ENCODE results near the gene ZNF789.
"Not testable (repeated sequence)": the region's sequence is repeated elsewhere in the genome, so short reads cannot be mapped to it uniquely, and the experiment has no call there.

ZNF789 gene

DNA sequence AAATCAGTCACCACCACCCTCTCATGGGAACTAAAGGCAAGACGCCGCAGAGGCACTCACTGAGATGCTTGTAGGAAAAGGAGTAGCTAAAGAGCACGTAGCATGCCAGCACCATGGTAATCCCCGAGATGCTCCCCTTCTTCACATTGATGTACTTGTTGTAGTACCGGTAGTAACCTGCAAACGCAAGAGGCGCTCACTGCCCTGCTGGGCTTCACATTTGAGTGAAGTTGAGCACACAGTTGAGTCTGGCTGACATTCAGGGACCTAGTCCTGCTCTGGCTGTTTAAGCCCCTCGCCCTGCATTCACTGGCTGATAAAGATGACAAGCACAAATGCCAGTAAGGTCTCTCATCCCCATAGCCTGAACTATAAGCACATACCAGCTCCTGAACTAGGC, 13.6 kb upstream of the ZNF789 start:
- DNase-seq, result no peak

DNA sequence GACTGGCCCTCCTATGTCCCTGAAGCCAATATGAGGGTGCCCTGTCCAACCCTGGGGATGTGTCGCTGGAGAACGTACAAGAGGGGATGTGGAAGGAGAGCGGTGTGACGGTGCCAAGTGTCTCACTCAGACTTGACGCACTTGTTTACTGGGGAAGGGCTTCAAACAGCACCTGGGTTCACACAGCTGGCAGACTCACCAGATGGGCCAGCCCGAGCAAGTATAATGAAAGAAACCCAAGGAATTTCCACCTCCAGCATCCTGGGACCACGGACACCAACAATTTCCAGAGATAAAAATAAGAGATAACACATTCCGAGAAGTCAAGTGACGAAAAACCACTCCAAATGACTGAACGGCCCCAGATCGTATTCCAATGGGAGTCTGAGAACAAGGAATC, 12.0 kb upstream of the ZNF789 start:
- no peak for DNase-seq

DNA sequence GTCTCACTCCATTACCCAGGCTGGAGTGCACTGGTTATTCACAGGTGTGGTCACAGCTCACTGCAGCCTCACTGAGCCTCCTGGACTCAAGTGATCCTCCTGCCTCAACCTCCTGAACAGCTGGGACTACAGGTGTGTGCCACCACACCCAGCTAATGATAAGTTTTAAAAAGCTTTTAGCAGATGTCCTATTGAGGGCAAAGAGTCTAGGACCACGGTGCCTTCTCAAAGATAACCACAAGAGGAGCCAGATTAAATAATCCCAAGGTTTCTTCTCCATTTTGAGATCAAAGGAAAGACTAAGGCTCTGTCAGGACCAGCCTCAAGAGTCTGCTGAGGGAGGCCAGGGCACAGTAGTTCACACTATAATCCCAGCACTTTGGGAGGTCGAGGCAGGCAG, 11.5 kb upstream of the ZNF789 start:
- no peak for DNase-seq

DNA sequence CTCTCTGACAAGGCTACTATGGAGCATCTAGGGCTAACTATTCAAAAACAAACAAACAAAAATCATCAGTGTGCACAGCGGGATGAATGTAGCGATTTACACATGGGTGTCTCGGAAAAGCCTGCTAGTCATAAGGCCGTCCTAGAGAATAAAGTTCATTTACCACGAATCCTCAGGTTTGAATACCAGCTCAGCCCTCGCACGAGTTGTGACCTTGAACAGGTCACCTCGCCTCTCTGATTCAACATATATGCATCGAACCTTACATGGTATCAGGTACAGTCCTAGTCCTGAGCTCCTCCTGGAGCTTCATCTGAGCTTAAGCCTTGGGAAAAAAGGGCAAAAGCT, 7.3 kb upstream of the ZNF789 start:
- no peak for DNase-seq

DNA sequence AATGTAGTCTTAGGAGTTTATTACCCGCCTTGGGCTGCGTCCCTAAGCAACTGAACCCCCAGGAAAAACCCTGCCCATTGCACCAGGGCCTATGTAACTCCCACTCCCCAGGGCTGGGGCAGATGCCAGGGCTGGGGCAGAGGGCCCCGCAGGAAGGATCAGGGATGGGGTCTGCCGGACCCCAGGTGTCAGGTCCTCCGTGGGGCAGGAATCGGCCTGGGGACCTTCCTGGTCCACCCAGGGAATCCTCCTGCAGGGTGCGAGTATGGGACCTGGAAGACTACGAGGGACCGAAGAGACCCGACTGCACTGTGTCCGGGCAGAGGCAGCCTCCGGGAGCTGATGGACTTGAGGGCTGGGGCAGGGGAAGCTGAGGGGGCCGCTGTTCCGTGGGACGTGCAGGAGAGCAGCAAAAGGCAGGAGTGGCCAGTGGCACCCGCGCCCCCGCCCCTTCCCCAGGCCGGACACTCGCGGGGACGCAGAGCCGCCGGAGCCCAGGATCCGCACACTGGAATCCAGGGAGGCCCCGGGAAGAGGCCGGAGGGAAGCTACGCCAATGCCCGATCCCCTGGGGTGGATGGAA, 4.3 kb upstream of the ZNF789 start:
- DNase-seq, result no peak

DNA sequence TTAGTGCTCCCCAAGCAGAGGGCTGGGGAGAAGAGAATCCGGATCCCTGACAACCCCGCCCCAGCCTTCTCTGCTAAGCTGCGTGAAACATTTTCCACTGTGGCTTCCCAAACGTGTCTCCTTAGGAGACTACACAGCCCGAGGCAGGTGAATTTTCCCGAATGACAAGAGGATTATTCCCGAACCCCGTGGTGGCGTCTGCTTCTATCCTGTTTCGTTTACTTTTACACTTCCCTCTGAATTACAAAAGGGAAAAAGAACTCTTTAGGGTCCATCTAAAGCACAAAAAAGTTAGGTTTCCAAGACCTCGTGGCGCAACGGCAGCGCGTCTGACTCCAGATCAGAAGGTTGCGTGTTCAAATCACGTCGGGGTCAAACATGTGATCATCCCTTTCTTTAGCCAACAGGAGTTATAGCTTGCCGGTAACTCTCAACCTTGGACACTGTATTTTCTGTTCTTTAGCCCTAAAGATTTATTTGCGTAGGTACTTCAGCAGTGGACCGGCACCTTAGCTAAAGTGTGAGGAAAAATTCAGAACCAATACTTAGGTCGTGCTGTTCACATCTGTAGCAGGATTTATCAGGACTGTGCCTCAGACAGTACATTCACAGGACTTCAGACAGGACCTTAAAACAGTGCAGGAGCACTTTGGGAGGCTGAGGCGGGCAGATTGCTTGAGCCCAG, 3.2 kb upstream of the ZNF789 start:
- no peak for DNase-seq

DNA sequence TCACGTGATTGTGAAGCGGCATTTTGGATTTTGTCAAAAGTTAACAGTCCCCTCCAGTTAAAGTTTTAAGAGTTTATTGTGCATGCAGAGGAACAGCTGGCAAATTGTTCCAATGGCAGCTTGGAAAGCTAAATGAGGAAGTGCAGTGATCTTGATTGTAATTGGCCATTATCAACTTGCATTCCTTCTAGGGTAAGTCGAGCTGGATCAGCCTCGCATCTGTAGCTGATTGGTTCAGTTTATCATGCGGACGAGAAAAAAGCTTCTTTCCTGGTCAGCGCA, 566 bp downstream of the ZNF789 start:
- DNase-seq, result no peak

DNA sequence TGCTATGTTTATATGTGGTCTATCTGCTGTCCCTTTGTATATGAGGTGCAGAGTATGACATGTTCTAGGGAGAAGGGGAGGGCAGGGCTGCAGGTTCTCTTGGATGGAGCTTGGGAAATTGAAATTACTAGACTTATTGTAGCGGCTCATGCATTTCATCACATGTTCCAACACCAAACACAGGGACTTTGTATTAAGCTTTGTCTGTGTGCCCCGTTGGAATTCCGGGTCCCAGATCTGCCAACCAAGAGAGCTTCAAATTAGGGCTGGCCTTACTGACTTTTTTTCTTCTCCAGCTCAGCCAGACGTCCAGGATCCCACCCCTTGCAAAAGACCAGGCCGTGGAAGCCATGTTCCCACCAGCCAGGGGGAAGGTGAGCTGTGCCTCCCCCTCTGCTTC, 3.4 kb downstream of the ZNF789 start:
- no peak for DNase-seq

DNA sequence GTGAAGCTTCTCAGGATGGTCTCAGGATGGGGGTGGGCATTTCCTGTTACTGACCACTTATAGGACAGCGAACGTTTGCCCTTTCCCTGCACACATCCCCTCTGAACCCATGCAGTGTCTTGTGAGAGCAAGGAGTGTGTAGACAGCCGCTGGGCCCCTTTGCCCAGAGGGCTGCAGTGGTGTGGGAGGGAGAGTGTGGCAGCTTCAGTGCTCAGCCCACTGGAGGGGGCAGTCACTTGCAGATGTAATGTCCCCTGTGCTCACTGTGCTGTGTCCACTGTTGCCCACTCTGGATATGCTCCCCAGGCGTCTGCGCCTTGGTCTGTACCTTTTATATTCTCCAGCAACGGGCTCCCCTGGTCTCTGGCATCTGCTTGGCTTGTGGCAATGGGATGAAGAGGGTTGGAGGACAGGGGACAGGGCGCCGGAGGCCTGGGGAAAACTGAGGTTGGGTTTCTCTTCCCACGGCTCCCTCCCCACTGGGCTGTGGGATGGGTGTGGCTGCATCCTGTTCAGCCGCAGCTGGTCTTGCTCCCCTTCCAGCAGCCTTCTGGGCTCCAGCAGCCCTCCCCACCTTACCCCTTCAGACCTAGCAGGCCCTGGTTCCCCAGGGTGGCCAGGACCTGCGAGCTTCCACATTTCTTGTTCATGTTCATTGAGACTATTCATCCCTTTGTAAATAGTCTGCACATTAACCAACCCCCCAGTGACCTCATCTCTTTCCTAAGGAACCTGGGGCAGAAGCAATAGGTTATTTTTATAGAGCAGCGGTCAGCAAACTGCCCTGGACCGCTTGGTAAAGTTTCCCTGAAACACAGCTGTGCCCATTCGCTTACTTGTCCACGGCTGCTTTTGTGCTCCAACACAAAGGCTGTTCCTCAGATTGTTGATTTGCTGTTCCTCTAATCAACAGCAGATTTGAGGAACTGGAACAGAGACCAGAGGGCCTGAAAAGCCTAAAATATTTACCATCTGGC, 6.1 kb downstream of the ZNF789 start:
- DNase-seq, result no peak

DNA sequence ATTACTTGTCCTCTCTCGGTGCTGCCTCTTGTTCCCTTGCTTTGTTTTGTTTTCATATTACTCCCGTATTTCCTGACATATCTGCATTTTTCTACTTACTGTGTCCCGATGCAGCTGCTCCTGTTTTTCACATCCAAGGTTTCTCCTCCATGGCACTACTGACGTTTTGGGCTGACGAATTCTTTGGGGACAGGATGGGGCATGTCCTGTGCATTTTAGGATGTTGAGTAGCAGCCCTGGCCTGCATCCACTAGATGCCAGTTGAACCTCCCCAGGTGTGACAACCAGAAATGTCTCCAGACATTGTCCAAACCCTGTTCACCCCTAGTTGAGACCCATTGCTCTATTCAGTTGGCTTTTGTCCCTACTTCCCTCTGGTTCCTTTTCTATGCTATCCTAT, 12.4 kb downstream of the ZNF789 start:
- no peak for DNase-seq

DNA sequence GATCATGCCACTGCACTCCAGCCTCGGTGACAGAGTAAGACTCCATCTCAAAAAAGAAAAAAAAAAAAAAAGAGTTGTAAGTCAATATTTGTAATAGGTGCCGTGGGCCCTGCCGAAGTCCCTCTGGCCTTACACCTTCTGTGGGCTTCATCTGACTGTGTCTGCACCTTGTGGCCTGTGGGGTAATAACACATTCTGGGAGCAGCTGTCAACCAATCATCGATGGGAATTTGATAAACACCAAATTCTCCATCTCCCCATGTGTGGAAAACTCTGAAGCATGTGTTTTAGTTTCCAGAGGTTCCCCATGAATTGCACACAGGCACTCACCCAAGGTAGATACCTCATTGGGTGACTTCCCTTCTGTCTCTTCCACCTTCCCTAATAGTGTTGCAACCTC, 16.5 kb downstream of the ZNF789 start:
- no peak for DNase-seq

DNA sequence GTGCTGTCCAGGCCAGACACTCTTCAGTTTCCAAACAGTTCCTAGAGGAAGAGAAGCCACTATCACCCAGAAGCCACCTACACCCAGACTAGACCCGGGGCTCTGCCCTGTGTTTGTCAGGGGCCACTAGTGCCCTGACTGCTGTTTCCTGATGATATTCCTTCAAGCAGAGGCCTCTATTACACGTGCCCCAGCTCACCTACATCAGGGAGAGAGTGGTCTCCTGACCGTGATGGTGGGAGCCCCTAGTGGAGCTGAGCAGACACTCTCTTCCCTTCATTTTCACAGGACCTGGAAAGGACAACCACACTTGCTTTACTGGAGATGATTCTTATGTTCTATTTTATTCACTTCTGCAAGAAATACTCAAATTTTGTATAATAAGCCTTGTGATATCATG, 18.2 kb downstream of the ZNF789 start:
- DNase-seq, result no peak

DNA sequence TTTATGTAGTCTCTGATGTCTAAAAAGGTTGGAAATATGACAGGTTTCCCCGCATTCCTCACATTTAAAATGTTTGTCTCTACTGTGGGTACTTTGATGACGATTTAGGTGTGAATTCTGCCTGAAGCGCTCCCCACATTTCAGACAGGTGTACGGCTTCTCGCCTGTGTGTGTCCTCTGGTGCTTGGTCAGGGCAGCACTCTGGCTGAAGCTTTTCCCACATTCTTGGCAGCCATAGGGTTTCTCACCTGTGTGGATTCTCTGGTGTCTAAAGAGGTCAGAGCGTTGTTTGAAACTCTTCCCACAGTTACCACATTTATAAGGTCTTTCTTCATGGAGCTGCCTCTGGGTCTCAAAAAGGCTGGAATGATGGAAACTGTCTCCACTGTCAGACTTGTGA, 21.1 kb downstream of the ZNF789 start:
- DNase-seq, result no peak

DNA sequence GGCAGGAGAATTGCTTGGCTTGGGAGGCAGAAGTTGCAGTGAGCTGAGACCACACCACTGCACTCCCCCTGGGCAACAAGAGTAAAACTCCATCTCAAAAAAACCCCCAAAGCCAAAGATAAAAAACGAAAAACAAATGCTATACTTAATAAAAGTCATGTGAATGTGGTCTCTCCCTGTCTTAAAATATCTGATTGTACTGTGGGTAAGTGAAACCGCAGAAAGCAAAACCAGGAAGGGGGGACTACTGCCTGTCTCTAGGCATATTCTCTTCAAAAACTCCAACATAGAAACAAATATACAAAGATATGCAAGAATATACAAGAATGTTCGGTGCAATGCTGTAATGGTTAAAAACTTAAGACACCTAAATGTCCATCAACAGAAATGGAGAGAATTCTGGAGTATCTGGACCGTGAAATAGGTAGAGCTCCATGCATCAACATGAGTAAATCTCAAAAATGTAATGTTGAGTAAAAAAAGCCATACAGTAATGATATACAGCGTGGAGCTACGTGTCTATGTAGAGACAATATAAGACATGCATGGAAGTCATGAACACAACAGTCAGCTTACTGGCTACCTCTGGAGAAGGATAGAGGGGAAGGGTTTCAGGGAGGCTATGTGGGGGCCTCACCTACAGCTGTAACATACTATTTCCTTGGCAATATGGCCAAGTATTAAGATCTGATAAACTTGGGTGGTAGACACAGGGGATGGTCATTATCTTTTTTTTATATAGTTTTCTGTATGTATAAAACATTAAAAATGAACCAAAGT, 25.3 kb downstream of the ZNF789 start:
- DNase-seq, result no peak

DNA sequence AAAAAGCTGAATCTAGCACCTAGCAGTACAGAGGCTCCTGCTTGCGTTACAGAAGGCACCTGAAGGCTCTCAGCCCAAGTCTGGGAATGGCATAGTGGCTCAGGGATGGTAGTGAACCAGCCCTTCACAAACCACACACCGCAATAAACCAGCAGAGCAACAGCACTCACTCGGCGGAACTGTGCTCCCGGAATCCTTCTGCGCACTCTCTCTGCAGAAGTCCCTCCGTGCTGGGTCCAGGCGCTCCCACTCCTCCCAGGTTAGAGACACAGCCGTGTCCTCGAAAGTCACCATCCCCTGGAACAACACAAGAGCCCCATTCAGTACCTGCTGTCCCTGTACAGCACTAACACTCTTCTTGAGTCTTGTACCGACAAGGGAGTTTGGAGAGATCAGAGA, 25.9 kb downstream of the ZNF789 start:
- DNase-seq, result no peak

DNA sequence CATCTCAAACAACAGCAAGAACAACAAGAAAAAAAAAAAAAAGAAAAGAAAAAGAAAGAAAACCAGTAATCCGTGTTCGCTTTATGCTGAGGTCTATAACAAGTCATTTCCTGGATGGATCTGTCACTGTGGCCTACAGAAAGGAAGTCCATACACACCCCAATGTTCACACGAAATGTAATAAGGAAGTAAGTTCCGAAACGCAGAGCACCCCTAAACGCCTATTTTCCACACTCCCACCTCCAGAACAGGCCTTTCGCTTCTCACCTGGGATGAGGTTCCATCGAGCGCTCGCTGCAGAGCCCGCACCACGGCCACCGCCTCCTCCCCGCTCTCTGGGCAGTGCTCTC, 26.7 kb downstream of the ZNF789 start:
- DNase-seq, result no peak

DNA sequence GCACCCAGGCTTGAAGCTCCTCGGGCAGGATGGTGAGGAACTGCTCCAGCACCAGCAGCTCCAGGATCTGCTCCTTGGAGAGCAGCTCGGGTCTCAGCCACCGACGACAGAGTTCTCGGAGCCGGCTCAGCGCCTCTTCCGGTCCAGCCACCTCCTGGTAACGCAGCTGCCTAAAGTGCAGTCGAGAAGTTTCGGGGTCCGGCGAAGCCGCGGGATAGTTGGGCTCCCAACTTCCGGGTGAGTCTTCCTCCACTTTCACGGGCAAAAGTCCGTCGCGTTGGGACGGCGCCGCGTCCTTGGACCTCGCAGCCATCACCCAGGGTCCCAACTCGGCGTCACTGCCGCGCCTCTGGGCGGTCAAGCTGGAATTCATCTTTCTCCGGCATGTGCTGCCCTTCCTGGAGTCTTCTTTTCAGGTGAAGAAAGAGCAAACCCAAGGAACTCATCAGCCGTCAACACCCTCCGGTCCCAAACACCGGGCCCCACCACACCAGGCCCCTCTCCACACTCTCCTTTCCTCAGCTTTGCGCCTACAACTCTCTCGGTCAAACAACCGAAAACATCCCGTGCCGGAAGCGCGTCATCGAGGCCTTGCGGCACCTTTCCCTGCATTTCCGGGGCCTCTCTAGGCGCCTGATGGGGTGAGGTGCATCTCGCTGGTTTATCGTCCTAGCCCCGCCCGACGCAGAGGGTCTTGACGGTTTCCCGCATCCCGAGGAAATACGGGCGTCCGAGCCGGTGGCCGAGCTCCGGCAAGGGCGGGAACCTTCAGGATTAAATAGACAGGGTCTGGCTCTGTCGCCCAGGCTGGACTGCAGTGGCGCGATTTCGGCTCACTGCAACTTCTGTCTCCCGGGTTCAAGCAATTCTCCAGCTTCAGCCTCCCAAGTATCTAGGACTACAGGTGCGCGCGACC, 27.3 kb downstream of the ZNF789 start, which contains the start of gene ZNF394:
Gene ZNF394, minus strand, starts transcription at position 561 of the 916 bp plus-strand sequence. Its CDS starts 188 bp downstream, at position 373.
- DNase-seq, result peak; percentile 35

DNA sequence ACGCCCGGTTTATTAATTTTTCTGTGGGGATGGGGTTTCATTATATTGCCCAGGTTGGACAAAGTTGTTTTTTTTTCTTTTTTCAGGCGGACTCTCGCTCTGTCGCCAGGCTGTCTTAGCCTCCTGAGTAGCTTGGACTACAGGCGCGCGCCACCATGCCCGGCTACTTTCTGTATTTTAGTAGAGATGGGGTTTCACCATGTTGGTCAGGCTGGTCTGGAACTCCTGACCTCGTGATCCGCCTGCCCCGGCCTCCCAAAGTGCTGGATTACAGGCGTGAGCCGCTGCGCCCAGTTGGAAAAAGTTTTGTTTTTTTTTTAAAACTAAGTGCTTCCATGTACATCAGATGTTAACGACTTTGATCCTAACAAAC, 27.9 kb downstream of the ZNF789 start:
- DNase-seq, result no peak

DNA sequence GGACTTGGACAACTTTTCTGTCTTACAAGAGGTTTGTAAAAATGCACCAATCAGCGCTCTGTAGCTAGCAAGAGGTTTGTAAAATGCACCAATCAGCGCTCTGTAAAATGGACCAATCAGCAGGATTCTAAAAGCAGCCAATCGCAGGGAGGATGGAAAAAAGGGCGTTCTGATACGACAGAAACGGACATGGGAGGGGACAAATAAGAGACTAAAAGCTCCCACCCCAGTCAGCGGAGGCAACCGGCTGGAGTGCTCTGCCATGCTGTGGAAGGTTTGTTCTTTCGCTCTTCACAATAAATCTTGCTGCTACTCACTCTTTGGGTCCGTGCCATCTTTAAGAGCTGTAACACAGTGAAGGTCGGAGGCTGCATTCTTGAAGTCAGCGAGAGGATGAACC, 28.5 kb downstream of the ZNF789 start:
- DNase-seq, result not testable (repeated sequence)

DNA sequence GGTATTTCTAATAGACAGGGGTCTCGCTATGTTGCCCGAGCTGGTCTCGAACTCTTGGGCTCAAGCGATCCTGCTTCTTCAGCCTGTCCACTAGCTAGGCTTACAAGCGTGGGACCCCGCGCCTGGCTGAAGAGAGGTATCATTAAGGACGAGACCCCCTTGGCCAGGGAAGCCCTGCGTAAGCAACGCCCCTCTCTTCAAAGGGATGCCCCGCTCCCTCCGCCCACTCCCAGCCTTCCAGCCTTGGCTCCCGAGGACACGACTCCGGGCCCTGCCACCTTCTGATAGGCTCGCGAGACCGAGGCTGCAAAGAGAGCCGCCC, 31.6 kb downstream of the ZNF789 start:
- peak; percentile 35 for DNase-seq

DNA sequence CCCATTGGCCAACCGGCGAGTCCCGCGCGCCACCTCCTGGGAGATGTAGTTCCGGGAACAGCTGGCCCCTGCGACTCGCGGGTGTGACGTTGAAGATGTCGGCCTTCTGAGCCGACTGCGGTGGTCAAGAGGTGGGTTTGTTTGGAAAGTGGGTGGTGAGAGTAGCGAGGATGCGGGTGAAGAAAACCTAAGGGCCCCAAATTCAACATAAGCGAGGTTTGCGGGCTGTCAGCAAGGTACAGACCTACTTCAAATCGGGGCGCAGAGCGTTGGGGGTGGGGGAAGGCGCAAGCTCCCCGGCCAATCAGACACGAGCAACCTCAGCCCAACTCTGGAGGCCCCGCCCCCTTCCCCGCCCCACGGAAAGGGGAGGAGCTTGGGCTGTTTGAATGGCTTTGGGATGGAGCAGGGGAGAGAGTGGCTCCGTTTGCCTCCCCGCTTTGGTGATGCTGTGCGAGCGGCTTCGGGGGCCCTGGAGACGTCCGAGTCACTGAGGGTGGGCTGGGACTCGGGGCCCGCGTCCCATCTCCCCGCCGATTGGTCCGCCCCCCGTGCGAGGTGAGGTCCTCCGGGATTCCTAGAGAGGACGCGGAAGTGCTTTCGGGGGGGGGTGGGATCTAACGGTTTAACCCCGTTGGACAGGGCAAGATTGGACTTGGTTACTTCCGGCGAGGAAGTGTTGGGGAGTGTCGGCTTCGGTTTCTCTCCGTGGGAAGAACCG, 32.1 kb downstream of the ZNF789 start, which contains the start of gene ZKSCAN5:
Gene ZKSCAN5, plus strand, starts transcription at position 60 of the 721 bp plus-strand sequence. CDS start 1,383 bp downstream, outside the sequence.
- peak; percentile 46 for DNase-seq

DNA sequence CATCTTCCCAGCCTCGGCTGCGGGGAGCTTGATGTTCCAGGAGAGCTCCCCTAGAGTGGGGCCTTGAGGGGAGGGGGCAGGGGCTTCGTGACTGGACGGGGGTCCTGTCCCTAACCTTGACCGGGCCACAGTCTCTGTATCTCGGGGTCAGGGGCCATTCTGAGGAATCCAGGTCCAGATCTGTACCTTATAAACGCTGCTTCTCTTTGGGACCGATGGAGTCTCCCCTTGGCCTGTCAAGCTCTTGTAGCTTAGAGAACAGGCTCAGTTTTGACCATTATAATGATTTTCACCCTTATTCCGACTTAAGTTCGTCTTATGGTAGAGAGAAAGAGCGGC, 32.6 kb downstream of the ZNF789 start:
- DNase-seq, result no peak
